Suprapubic skin (tissue), 3 donors: Measurements from ENCODE around the gene CLCF1.

Experiments
- POLR2A ChIP-seq, 2 donors: fragments of 450-650 bp; IDR thresholded peaks; one replicate each; pipeline ENCODE4 v1.6.1; 2017; ENCODE audit warnings: antibody characterized with exemption in 2 of 2, mild to moderate bottlenecking in 2 of 2, moderate library complexity in 2 of 2
- TF ChIP-seq, protein P1 (sequence below), 2 donors: fragments of 200-600 bp in 1 of 2; fragments of 450-650 bp in 1 of 2; sonication (generic) in 1 of 2; IDR thresholded peaks; one replicate each; pipeline ENCODE4 v1.5.1; 2016 to 2019; ENCODE audit warnings: antibody characterized with exemption in 2 of 2, mild to moderate bottlenecking in 1 of 2, moderate library complexity in 1 of 2

DNA sequence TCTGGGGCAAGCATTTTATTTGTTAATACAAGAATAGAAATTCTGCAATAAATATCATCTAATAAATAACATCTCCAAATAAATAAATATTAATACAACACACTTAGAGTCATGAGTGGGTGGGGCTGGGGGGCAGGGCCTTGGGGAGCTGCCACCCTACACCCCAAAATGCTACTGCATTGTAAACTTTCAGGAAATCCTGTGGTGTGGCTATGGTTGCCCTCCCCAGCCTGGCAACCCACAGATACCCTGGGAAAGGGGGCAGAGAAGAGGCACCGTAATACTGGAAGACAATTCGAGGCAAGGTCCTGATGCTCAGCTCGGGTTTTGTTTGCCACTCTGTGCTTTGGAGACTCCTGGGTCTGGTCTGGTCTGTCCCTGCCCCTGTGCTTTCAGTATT, 9.2 kb downstream of the CLCF1 start:
- TF ChIP-seq, protein P1, sequence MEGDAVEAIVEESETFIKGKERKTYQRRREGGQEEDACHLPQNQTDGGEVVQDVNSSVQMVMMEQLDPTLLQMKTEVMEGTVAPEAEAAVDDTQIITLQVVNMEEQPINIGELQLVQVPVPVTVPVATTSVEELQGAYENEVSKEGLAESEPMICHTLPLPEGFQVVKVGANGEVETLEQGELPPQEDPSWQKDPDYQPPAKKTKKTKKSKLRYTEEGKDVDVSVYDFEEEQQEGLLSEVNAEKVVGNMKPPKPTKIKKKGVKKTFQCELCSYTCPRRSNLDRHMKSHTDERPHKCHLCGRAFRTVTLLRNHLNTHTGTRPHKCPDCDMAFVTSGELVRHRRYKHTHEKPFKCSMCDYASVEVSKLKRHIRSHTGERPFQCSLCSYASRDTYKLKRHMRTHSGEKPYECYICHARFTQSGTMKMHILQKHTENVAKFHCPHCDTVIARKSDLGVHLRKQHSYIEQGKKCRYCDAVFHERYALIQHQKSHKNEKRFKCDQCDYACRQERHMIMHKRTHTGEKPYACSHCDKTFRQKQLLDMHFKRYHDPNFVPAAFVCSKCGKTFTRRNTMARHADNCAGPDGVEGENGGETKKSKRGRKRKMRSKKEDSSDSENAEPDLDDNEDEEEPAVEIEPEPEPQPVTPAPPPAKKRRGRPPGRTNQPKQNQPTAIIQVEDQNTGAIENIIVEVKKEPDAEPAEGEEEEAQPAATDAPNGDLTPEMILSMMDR (IDR thresholded peaks at IDR 0.05), result no peak
- no peak for TF ChIP-seq POLR2A (IDR thresholded peaks at IDR 0.05)
